Left colon (tissue), 2 donors: ENCODE measurements around the gene TM4SF5. TPM values are rescaled to one million over a fixed set of nuclear protein-coding genes. Genes with fewer than 3 reads are reported as not detected.
A peak's percentile ranks its signal among the peaks of the same experiment; 100 is the strongest.

ENCODE experiments used
- ATAC-seq: fragments of 200-7000 bp; cut with Tn5 transposase; one replicate; pipeline ENCODE4 v1.9.1; 2020; ENCODE audit warnings: mild to moderate bottlenecking, moderate library complexity
- DNase-seq, 2 donors: peaks; one replicate each; pipeline ENCODE4 v3.0.0-alpha.2; 2020
- intact Hi-C, 2 donors: fragments of 100-400 bp; cut with DNase I in 1 of 2; cut with micrococcal nuclease in 1 of 2; formaldehyde crosslinking; loops; one replicate each; pipeline versions ENCODE4 v1.11.2 to v1.14.0; 2022; cut with DNase I, micrococcal nuclease
- long read RNA-seq: library from polyadenylated mRNA; unstranded; transcript quantifications from one replicate; pipeline ENCODE4 v2.0.0, GENCODE V29; 2021
- total RNA-seq, 2 donors: library from RNA; stranded (reverse); fragmentation: NEBNext Ultra II Directional; extraction: Animal tissue kit (Norgen Biotek cat#: 25700); gene quantifications; one replicate each; pipeline ENCODE4 v1.2.1, GENCODE V29; 2021
- donor health status: DM: no; HTN: no; CAD: no.
- donor health status: DM: yes; HTN: yes; CAD: no.

The TM4SF5 gene, protein sequence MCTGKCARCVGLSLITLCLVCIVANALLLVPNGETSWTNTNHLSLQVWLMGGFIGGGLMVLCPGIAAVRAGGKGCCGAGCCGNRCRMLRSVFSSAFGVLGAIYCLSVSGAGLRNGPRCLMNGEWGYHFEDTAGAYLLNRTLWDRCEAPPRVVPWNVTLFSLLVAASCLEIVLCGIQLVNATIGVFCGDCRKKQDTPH
- 10 to 100 TPM; 17.3 to 26.9 TPM for total RNA-seq
- long read RNA-seq, transcript TM4SF5-201 (5 exons, 708 nt) = major isoform, 5 of 6 reads
- long read RNA-seq, partial matches to known transcripts = 1 of 6 reads
- long read RNA-seq, other reads (novel, unspliced or antisense) = 0 of 6 reads

DNA sequence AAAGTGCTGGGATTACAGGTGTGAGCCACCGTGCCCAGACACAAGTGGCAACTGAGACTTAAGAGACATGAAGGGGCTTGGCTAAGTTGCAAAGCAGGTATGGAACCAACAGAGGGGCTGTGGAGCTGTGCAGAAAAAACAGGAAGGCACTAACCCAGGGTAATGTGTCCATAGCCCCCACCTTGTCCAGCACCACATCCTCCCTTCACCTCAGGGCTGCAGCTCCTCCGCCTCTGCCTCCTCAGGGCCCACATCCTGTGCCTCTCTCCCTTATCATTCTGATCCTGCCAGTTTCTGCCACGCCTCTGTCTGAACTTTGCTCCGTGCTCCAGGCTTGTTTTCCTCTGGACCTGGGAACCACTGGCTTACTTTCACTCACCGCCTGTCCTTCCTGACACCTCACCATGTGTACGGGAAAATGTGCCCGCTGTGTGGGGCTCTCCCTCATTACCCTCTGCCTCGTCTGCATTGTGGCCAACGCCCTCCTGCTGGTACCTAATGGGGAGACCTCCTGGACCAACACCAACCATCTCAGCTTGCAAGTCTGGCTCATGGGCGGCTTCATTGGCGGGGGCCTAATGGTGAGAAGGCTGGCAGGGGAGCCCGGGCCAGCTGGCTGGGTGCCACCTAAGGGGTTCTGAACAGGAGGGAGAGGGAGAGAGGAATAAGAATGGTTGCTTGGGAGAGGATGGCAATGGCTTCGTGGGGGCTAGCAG is at the start of gene TM4SF5:
TSS of gene TM4SF5 (plus strand) at position 368 of the 716 bp plus-strand sequence. CDS start at position 405, 37 bp downstream.
- intact Hi-C loops = no loop called here
- ATAC-seq (peak; percentile 98), DNase-seq (peak; percentile 83 to 88)

DNA sequence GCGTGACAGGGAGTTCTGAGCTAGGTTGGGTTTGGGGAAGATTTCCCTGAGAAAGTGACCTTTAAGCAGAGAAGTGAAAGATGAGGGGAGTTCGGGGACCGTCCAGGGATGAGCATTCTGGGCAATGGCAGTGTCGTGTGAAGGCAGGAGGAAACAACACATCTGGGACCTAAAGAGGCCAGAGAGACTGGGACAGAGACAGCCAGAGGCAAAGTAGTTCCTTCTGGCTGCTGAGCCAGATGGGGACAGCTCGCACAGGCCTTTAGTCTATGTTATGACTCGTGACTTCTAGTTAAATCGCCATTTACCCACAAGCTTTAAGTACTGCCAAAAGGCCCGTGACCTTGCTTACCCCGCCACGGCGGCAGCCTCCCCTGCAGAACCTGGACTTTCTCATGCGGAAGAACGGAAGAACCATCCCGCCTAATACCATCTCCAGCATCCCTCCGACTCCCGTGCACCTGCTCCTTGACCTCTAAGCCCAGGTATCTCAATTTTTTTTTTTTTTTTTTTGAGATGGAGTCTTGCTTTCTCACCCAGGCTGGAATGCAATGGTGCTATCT is 48.9 kb upstream of the TM4SF5 start:
- DNase-seq (no peak), ATAC-seq (no peak)
- intact Hi-C loops = no loop called here

DNA sequence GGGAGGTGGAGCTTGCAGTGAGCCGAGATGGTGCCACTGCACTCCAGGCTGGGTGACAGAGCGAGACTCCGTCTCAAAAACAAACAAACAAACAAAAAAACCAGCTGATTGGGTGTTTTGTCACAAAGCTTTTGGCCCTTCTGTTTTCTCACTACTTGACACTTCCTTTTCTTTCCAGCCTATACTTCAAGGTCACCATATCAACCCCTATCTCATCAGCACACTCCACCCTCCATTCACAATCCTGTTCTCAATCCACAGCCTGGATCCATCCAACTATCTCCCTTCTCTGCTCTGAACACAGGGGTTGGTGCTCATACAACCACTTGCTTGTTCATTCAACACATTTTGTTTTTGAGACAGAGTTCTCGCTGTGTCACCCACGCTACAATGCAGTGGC is 47.0 kb upstream of the TM4SF5 start:
- ATAC-seq (no peak), DNase-seq (no peak)
- intact Hi-C loops = no loop called here

DNA sequence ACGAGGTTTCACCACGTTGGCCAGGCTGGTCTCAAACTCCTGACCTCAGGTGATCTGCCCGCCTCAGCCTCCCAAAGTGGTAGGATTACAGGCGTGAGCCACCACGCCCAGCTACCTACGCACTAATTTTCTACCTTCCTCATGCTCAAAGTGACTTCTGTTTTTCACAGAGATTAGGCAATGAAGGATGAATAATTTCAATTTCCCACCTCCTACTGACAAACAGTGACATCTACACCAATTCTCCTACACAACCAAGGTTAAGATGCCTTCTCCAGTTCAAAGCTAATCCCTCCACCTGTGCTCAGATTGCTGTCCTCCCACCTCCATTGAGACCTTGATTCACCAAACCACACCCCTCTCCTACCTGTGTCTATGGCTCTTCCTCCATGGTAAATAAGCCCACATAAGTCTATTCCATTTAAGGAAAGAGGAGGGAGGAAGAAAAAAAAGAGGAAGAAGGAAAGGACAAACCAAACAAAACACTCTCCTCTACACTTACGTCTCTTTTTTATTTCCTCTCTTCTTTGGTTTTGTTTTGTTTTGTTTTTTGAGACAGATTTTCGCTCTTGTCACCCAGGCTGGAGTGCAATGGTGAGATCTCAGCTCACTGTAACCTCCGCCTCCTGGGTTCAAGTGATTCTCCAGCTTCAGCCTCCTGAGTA is 45.9 kb upstream of the TM4SF5 start:
- intact Hi-C loops = no loop called here
- DNase-seq = no peak
- ATAC-seq = peak; percentile 5

DNA sequence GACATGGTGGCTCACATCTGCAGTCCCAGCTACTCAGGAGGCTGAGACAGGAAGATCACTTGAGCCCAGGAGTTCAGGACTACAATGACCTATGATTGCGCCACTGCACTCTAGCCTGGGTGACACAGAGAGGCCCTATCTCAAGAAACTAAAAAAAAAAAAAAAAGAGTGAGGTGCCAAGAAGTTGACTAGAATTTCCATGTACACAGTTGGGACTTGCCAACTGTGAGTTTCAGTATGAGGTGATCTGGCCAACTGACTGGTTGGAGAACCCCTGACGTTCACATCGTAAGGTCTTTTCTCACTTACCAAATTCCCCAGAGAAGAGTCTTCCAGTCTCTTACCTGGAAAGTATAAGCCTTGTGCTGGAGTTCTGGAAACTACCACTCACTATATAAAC is 43.6 kb upstream of the TM4SF5 start:
- DNase-seq (no peak), ATAC-seq (no peak)

DNA sequence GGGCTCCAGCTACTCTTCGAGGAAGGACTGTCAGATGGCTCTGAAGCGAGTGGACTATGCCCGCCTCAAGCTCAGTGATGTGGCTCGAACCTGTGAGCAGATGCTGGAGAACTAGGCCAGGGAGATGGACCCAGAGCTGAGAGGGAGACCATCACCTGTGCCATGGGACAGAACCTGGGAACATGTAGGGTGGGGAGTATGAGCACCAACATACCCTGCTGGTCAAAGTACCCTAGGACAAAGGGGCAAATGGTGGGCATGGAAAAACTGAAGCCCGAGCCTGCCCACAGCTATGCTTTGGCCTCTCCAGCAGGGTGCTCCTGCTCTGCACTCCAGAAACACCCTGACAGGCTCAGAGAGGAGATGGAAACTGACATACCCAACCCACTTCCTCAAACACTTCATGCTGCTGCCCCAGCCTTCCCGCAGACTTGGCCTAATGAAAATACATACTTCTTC is 38.6 kb upstream of the TM4SF5 start:
- DNase-seq (no peak), ATAC-seq (no peak)
- intact Hi-C loops = loop anchor here in 1 of 2 donors (10.0 kb wide), 1 partner anchor 52 kb away; the partner anchor contains the start of genes GLTPD2 and VMO1

More for the DNA sequence above, 43.6 kb upstream of the TM4SF5 start:
- intact Hi-C loops = no loop called here

DNA sequence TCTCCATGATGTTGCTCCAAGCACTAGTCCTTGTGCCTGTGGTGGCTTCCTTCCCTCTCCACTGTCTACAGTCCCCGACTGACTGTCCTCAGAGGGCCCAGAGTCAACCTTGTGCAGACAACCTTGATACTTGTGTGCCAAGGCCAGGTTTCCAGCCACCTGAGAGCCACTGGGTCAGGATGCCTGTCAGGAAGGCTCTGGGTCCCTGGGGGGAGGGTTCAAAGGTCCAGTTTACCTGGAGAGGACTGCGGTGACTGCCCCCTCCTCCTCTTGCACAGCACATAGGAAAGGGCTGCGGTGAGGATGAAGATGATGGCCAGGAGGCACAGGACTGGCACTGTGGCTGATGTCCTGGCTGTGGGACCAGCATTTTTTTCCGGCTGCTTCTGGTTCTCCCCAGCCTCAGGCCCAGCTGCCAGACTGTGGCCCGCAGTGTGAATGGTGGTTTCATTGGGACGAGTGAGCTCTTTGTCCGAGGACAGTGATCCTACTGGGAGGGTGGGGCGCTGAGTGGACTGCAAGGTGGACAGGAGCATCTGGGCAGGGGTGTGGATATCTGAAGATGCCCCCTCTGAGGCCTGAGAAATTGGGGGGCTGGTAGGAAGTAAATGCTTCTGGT is 36.7 kb upstream of the TM4SF5 start:
- no peak for ATAC-seq
- intact Hi-C loops = loop anchor here in 1 of 2 donors (10.0 kb wide), 1 partner anchor 50 kb away; the partner anchor contains the start of genes GLTPD2 and VMO1
- DNase-seq = no peak

DNA sequence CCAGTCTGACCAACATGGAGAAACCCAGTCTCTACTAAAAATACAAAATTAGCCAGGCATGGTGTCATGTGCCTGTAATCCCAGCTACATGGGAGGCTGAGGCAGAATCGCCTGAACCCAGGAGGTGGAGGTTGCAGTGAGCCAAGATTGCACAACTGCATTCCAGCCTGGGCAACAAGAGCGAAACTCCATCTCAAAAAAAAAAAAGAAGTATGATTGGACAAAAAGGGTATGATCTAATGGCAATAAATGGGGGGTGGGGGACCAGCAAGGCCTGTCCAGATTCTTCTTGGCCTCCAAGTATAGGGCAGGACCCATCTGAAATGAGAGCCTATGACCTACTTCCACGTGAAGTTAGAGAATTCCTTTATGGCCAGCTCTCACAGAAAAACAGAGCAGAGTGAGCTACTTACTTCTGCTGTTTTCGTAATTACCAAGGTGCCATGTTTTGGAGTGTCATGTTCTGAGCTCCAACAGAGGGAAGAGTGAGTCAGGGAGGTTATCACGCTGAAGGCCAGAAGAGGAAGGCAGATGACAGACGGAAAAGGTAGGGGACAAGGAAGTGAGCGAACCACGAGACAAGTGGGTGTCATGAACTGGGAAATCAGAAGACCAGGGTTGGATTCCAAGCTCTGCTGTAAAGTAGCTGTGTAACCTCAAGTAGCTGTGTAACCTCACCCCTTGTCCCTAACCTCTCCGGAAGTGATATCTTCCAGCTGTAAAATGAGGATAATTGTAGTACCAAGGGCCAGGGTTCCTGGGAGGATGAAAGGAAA is 35.6 kb upstream of the TM4SF5 start:
- ATAC-seq (no peak), DNase-seq (no peak)
- intact Hi-C loops = loop anchor here in 1 of 2 donors (10.0 kb wide), 1 partner anchor 49 kb away; the partner anchor contains the start of genes GLTPD2 and VMO1

DNA sequence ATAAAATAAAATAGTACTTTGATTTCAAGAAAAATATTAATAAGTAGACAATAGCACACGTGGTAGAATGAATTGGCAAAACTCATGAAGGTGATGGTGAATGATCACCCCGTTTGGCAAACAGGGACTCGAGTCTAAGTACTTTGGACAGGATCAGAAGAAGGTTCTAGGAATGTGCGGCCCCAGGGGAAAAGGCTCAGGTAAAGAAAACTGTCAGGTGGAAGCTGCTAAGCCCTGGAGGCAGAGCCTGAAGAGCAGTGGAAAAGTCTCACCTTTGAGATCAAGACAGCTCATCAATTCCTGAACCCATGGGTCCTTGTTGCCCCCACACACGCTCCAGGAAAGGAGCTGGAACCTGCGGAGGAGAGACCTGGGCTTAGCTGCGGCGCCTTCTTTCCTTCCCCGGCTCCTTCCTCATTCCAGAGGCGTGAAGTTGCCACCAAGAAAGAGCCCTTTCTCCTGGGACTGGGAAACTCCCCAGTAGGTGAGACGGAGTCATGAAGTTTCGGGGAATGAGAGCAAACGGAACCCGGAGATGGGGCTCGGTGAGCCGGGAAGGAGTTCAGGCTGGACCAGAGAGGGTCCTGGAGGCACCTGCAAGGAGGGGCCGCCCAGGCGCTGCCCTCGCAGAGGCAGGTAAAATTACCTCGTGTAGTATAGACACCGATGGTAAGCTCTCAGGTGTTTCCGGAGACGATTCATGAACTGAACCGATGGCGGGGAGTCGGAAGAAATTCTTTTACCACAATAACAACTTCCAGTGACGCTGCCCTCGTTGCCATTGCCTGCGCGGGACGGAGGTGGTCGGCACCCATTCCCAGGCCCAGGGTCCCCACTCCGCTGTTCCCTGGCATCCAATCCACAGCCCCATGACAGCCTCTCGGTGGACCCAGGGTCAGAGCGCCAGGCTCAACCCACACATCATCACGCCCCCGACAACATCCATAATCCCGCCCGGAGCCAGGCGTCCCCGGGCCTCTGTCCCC is 33.3 kb upstream of the TM4SF5 start:
- intact Hi-C loops = loop anchor here in 1 of 2 donors (10.0 kb wide), 1 partner anchor 46 kb away; the partner anchor contains the start of genes GLTPD2 and VMO1
- ATAC-seq = peak; percentile 73
- peak in 1 of 2 donors; percentile 51 for DNase-seq

DNA sequence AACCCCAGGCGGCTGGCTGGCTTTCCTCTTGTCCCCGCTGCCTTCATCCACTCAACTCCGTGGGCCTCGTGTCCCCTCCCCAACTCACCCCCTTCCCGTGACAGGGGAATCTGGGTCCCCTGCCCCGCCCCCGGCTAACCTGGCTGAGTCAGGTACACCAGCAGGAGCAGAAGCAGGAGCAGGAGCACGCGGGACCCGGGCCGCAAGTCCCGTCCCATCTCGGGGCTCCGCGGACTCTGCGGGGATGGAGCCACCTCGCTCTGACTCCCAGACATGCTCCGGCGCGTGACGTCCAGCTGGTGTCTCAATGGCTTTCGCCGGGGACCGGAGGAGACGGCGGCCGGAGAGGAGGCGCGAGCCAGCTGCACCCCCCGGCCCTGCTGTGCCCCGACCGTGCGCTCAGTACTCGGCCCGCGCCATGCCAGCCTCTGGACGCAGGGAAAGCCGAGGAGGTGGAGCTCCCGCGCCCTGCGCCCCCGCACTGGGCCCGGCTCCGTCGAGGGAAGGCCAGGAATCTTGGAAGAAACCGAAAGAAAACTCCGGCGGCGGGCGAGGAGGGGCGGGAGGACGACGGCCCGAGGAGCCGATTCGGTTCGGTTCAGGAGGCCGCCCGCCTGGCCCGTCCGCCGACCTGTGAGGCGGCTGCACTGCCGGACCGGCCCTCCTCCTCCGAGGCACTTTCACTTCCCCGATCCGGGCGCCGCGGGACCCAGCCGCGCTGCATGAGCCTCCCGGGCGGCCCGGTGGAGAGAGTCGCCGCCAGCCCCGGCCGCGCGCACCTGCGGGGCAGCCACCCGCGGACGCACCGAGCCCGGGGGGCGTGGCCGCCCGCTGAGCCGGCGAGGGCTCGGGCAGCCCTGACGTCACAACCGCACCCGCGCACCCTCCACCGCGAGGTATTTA is 32.3 kb upstream of the TM4SF5 start, which contains the start of the genes CXCL16 and ZMYND15:
TSS of gene CXCL16 (minus strand) at position 807 of the 903 bp plus-strand sequence. CDS start at position 218, 589 bp downstream.
TSS of gene ZMYND15 (plus strand) at position 712 of the 903 bp plus-strand sequence. CDS start 716 bp downstream, outside the sequence.
- peak; percentile 71 to 80 for DNase-seq
- intact Hi-C loops = loop anchor here in 1 of 2 donors (10.0 kb wide), 1 partner anchor 45 kb away; the partner anchor contains the start of genes GLTPD2 and VMO1
- ATAC-seq = peak; percentile 77

DNA sequence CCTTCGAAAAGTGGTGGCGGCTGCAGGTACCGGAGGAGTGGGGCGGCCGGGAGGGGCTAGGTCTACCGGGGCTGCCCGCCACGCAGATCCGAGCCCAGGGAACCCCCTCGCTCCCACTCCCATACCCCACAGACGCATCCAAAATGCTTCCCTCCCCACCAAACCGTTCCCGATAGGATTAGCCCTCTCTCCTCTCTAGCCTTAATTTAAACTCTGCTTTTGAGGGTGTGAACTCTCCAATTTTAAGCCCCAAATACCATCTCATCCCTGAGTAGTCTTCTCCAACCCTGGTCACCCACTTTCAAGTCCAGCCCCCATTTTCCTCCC is 31.7 kb upstream of the TM4SF5 start:
- DNase-seq = no peak
- ATAC-seq = no peak
- intact Hi-C loops = no loop called here

DNA sequence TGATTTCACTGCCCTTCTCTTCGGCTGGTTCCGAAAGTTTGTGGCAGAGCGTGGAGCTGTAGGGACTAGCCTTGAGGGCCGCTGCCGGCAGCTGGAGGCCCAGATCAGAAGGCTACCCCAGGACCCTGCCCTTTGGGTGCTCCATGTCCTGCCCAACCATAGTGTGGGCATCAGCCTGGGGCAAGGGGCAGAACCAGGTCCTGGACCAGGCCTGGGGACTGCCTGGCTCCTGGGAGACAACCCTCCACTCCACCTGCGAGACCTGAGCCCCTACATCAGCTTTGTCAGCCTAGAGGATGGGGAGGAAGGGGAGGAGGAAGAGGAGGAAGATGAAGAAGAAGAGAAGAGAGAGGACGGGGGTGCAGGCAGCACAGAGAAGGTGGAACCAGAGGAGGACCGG is 31.1 kb upstream of the TM4SF5 start:
- DNase-seq = no peak
- ATAC-seq = no peak
- intact Hi-C loops = no loop called here

DNA sequence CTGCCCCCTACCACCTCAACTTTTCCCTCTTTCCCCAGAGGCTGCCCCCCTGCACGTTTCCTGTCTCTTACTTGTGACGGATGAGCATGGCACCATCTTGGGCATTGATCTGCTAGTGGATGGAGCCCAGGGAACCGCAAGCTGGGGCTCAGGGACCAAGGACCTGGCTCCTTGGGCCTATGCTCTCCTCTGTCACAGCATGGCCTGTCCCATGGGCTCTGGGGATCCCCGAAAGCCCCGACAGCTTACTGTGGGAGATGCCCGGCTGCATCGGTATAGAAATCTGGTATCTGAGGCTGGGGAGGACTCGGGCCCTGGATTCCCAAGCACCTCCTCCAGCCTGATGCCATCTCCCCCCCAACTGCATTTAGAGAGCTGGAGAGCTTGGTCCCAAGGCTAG is 30.1 kb upstream of the TM4SF5 start:
- DNase-seq = no peak
- intact Hi-C loops = no loop called here
- no peak for ATAC-seq

DNA sequence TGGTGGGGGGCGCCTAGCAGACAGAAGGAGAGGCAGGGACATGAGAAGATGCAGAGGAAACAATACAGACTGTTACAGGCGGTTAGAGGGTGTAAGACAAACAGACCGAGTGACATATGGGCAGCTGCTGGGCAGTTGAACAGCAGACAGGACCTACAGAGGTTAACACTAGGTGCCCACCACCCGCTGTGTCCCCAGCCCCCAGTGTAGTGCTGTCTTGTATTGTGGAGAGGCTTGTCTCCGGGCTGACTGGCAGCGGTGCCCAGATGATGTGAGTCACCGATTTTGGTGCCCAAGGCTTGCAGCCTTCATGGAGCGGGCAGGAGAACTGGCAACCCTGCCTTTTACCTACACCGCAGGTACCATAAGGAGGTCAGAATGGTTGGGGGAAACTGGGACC is 29.6 kb upstream of the TM4SF5 start:
- ATAC-seq (no peak), DNase-seq (no peak)
- intact Hi-C loops = no loop called here

DNA sequence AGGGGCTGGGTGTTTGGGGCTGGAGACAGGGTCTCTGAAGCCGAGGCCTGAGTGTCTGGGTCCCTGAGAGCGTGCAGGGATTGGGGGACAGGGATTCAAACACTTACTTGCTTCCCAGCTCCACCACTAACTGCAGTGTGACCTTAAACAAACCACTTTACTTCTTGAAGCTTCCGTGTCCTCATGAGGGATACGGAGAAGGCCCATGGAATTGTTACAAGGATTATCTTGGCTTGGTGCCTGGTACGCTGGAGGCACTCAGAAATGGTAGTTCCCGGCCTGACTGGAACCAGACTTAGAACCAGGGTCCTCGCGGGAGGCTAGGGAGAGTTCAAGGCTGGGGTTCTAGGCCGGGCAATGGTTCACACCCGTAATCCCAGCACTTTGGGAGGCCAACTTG is 29.1 kb upstream of the TM4SF5 start:
- intact Hi-C loops = no loop called here
- no peak for DNase-seq
- ATAC-seq = peak; percentile 10

DNA sequence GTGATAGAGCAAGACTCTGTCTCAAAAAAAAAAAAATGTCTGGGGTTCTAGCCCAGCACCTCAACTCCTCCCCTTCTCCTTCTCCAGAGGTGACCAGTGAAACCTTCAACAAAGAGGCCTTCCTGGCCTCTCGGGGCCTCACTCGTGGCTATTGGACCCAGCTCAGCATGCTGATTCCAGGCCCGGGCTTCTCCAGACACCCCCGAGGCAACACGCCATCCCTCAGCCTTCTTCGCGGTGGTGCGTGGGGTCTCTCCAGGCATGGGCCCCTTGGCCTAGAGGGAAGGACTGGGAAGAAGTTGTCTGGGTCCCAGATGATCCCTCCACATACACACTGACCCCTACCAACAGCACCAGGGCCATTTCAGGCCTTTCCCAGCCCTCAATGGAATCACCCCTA is 28.5 kb upstream of the TM4SF5 start:
- intact Hi-C loops = no loop called here

More for the DNA sequence above, 28.5 kb upstream of the TM4SF5 start:
- ATAC-seq = no peak
- no peak for DNase-seq
